NCI-H345 treated with DMSO at 0.1 percent for 48 hours (cell line): ENCODE data around the gene AHNAK2.
A peak's percentile ranks its signal among the peaks of the same experiment; 100 is the strongest.

Experiments
- DNase-seq: peaks from one replicate; lab custom pipeline; 2025; ENCODE audit not compliant: unreplicated experiment; lab: John Stamatoyannopoulos, UW

Gene AHNAK2

DNA sequence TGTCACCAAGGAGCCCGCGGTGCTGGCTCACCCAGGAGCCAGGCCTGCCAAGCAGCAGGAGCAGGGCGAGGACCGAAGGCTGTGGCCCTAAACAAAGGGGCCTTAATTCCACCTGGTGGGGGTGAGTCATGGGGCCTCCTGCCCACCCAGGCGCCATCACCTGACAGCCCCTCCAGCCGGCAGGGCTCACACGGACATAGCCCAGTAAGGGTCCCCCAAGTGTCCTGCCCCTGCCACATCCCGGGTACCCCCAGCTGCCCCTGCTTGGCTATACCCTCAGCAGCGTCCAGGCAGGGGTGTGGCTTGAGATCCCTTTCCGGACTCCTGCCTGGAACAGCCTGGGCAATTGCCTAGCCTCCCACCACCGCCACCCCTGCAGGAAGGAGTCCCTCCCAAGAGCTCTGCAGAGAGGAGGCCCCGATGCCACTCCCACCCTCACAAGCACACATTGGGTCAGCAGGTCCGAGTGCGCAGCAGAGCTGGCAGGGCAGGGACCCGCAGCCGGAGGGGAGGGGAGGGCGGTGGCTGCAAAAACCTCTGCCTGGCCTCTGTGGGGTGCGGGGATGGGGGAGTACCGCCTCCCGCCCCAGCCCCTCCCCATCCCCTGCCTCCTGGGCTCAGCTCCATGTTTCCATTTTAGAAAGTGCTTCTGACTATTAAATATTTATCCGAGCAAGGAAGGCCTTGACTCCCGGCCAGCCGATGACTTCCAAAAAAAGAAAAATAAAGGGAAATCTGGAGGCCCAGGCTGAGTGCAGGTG, 4.6 kb downstream of the AHNAK2 start:
- DNase-seq = no peak

DNA sequence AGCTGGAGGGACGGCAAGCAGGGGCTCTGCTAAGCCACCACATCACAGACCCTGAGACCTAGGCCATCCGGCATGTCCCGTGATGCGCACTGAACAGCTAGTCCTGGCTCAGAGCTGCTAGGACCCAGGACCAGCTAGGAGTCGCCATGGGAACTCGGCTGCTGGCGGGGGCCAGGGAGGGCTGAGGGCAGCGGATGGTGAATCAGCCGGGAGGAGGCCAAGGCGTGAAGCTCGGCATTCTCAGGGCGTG, 5.1 kb downstream of the AHNAK2 start:
- DNase-seq = no peak

DNA sequence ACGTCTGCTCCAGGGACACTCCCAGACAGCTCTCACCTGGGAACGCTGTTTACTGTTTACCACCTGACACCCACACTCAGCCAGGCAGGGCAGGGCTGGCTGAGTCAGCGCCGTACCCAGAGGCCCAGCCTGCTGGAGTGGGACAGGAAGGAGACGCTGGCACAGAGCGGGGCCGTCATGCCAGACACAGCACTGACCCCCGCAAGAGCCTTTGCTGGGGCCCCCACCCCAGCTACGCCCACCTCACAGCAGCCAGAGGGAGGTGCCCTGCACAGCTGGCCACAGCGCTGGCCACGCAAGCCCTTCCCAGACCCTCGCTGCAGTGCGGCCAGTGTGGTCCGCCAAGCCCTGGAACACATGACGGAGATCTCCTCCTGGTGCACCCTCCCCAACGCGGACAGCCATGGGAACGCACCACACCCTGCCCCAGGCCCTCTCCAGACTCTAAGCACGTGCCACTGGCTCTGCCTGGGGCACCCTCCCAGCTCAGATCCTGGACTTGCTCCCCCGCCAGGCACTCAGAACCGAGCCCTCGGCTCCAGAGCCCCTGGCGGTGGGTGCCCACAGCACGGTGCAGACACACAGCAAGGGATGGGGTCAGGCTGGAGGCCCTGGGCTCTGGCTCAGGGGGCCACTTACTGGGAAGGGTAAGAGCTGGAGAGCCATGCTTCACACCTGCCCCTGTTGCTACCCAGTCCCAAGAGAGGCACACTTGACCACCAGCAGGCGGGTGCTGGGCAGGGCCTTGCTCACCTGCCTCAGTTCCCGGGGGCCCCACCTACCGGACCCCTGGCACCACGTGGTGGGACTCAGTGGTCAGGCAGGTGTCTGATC, 5.7 kb downstream of the AHNAK2 start:
- peak; percentile 61 for DNase-seq

DNA sequence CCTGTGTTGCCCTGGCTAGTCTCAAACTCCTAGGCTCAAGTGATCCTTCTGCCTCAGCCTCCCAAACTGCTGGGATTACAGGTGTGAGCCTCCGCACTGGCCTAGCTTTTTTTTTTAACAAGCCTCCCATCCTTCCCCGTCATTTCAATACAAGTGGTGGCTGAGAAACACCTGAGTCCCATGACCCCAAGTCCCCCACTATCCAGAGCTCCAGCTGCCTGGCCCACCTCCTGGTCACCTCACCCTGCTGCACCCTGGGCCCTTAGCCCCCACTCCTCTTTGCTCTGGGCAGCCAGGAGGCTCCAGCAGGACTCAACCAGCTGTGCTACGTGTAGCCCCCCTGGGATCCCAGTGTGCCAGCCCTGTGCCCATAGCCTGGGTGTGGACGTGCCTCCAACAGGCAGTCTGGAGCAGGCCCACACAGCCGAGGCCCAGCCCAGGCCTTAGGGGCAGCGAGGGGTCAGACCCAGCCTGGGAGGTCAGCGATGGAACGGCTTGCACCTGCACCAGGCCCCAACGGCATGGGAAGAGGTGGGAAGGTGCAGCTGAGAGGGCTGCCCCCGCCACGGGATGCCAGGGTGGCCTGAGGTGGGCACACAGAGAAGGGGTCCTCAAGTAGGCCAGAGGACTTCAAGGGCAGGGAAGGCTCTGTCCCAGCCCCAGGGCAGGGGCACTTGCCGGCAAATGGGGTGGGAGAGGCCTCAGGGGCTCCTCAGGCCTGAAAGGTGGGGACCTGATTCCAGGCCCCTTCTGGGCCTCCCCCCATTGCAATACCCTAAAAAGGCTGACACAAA, 6.5 kb downstream of the AHNAK2 start:
- no peak for DNase-seq

DNA sequence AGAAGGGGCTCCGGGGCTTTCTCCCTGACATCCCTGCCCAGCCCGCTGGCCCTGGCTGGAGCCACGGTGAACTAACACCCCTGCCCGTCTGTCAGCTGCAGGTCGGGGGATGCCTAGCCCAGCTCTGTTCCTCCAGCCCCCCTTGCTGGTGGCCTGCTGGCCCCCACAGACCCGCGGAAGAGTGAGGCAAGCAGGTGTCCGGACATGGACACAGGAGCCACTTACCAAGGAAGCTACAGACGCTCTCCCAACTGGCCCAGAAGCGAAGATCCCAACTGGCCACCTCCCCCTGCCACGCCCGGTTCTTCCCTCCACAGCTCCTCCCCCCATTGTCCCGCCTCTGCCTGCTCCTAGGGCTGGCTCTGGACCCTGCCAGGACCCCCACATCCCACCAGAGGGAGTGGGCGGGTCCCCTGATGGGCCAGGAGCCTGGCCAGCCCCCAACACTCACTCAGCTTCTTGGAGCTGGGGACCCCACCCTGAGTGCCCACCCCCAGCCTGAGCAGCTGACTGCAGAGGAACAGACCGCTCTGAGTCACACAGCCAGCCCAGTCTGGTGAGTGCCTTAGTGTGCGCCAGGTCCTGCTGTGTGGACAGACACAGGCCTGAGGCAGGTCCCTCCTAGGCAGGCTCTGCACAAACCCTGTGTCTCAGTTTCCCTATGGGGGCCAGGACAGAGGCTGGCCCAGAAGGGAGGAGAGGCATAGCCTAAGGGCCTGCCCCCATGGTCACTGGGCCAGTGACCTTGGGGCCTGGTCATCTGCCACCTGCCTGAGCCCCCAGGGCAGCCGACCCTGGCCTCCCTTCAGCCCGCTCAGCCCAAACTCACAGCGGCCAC, 7.7 kb downstream of the AHNAK2 start:
- DNase-seq = no peak

DNA sequence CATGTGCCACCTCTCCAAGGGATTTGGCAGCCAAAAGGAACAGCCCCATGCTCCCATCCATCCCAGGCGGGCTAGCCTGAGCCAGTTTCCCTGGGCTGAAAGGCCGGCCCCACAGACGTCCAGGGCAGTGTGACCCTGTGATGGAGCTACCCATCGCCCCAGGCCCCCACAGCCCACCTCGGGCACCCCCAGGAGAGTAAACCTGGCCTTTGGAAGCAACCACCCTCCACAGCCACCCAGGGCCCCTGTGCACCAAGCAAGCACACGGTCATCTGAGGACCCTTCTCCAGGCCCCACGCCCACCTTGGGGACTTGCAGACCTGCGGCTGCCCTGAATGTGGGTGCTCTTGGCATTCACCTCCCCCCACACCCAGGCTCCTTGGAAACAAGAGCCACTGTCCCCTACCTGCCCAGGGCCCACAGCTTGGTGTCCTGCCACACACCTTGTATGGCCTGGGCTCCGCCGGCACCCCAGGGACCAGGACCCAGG, 8.4 kb downstream of the AHNAK2 start:
- no peak for DNase-seq

DNA sequence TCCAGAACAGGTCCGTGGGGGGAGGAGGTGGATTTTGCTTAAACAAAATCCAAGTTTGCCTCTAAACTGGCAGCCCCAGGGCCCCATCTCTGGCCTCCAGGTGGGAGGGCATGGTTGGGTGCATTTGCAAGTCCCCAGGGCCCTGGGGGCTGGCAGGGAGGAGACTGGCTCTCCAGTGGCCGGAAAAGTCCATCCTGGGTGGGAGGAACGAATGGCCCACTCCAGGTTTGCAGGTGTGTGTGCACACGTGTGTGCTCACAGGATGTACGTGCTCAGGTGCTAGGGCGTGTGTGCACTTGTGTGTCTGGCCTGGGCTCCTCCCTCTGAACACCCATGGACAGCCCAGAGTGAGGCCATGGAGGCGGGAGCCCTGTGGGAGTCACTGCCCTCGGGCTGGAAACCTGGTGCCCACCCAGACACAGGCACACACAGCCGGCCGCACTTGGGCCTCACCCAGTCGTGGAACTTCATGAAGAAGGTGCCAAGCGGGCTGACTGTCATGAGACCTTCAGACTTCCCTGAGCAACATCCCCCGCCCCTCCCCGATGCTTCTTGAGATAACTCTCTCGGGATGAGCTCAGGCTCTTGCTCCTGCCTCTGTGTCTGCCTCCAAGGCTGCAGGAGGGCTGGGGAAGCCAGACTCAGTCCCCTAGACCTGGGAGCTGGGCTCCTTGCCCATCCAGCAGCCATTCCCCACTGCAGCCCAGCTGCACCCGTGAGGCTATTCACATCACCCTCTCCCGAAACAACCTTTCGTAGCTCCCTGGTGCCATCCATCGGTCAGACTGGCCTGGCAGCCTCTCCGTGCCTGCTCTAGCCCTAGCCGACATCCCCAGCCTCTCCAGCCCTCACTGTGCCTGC, 9.4 kb downstream of the AHNAK2 start:
- peak; percentile 44 for DNase-seq

DNA sequence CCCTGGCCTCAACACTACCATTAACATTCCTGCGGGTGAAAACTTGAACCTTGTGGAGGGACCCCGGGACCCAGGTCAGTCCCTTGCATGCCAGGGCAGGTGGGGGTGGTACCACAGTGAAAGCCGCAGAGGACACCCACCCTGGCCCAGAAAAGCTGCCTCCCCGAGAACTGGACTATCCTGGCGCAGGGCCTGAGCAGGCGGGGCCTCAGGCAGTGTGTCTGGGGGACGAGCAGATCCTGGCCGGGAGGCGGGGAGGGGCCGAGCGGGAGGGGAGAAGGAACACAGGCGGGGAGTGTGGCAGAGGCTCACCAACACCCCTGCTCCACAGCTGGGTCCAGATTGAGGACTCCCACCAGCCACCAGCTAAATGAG, 10.0 kb downstream of the AHNAK2 start:
- peak; percentile 36 for DNase-seq

DNA sequence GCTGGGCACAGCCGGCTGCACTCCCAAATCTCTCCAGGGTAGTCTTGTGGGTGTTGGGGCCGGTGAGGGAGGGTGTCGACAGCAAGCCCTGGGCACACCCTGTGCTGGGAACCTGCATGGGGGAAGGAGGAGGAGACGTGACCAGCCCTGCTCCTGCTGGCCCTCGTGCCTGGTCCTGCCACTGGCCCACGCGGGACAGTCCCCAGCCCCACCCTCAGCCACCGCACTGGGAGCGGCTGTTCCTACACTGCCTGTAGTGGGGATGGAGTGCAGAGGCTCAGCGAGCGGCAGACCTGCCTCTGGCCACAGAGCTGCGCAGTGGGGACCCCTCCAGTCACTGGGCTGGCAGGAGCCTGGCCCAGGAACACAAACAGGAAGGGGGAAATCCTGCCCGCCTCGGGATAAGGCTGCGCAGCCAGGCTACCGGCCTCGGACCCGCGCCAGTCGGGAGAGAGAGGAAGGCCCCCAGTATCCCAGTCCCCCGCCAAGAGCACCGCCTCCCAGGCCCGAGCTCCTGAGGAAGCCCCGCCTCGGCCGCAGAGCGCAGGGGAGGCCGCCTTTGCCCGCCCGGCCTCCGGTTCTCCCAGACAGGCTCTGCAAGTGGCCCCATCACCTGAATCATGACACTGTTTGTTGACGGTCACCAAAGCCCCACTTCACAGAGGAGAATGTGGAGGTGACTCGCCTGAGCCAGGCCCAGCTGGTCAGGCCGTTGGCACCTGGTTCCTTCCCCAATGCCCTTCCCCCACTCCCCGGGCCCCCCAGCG, 10.6 kb downstream of the AHNAK2 start:
- DNase-seq = peak; percentile 36

DNA sequence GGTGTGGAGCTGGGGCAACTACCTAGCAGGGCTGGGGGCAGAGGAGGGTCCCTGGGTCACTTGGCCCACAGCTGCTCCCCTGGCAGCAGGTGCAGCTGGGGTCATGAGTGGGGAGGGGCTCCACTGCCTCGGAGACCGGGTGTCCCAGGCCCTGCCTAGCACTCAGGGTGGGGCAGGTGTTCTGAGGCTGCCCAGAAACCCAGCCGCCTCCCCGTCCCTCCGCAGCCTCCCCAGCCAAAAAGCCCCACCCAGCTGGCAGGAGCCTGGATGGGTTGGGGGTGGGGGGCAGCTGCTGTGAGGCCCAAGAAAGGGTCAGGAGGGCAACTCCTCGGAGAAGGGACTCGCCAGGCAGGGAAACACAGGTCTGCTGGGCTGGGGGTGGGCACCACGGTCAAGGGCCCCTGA, 11.2 kb downstream of the AHNAK2 start:
- no peak for DNase-seq

DNA sequence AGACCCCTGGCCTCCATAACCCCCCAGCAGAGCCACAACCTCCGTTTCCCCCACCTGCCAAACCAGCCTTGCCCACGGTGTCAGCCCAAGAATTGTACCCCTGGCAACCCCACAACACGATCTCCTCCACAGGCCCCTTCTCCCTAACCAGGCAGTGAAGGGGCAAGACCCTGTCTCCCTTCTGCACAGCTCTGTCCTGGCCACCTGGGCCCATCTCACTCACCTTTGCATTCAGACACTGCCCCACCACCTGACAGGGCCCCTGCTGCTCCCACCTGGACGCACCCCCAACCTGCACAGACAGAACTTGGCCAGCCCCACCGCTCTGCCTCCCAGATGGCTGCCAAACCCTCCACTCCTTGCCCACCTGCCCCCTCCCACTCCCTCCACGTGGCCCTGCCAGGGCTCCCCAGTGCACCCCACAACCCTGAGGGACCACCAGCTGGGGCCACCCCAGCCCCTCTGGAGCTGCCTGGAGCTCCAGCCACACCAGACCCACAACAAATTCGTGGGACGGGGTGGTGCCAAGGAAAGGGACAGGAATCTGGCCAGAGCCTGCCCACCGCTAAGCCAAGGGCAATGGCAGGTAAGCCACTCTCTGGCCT, 11.8 kb downstream of the AHNAK2 start:
- DNase-seq = no peak

DNA sequence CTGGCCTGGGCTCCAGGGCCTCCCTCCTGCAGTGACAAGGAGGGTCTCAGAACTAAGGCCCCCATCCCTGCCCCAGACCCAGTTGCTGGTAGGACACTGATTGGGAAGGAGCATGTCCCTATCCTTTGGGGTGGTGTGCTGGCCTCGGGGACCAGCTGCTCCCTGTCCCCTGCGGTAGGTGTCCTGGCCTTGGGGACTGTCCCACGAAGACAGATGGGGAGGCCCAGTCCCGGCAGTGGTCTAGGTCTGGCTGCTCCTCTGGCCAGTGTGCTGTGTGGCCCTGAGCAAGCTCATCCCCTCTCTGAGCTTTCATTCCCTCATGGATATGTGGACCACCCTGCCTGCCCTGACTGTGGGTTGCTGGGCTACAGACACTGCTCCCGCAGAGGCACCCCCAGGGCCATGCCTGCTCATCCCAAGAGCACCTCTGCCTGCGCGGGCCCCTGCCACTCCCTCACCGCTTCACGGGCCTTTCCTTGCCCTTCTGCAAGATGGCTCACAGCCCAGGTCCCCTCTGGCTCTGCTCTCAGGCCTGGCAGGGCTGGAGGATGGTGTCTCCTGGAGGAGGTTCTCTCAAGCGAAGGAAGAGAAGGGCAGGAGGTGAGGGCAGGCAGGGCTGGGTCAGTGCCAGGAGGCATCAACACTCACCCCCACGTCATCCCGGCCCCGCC, 12.5 kb downstream of the AHNAK2 start:
- no peak for DNase-seq

DNA sequence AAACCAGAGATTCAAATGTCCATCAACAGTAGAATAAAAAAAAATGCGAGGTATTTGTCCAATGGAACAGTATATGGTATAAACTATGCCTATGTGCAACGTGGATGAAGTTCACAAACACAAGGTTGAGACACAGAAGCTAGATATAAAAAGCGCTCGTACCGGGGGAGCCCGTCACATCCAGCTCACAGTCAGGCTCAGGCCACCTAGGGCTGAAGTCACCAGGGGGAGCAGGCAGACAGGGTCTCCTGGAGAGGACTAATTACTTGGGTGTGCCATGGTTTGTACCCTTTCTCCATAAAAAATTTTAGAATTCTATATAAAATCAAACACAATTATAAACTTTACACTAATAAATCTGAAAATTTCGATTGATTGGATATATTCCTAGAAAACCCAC, 13.6 kb downstream of the AHNAK2 start:
- DNase-seq = no peak

DNA sequence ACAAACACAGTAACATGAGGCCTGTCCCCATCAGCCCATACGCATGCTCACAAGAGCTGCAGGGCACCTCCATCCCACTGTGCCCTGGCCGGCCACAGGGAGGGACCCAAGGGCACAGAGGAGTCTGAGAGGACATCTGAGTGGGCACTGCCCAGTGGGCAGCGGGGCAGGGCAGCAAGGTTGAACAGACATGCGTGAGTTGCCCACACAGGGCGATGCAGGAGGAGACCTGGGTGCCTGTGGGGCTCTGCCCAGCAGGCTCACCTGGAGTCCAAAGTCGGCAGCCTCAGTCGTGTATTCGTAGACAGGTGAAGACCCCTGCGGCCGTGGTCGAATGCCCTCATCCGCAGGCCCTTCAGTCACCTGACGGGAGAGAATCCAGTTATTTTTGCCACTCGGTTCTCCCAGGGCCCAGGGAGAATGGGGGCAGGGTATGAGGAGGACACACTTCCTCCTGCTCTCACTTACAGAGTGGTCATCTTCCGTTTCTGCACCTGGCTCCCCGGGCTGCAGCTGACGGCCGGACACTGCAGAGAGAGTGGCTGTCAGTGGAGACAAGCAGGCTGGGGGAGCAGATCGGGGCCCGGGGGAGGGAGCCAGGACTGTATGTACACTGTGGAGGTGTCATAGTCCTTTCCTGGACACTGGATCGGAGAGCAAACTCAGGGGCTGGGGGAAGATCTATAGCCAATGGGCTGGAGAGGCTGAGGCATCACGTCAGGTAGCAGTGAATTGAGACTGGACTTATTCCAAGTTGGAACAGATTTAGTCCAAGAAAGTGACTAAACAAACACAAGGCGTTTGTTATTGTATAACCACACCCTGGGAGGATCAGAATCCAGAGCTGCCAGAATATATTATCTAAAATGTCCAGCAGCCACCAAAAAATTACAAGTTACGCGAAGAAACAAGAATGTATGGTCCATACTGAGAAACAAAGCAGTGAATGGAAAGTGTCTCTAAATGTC, 20.7 kb downstream of the AHNAK2 start:
- DNase-seq = no peak

DNA sequence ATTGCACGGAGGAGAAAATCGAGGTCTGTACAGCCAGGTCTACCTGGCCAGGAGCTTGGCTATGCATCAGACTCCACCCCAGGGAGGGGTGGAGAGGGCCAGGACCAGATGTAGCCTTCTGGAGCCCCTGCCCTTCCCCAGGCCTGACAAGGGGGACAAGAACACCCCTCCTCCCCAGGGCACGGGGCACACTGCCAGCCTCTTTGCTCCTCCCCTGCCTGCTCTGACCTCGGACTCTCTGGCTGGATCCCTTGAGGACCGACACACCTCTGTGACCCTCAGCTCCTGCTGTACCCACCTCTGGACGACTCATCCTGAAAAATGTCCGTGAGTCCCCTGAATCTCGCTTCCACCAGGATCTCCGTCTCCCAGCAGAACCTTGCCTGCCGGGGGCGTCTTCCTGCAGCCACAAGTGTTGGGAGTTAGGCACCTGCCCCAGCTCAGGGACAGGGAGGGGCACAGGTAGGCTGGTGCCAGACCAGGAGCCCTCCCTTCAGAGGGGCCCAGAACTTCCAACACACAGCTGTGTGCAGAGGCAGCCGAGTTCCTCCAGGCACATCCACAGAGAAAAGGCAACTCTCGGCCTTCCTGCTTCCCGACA, 21.8 kb downstream of the AHNAK2 start:
- no peak for DNase-seq

DNA sequence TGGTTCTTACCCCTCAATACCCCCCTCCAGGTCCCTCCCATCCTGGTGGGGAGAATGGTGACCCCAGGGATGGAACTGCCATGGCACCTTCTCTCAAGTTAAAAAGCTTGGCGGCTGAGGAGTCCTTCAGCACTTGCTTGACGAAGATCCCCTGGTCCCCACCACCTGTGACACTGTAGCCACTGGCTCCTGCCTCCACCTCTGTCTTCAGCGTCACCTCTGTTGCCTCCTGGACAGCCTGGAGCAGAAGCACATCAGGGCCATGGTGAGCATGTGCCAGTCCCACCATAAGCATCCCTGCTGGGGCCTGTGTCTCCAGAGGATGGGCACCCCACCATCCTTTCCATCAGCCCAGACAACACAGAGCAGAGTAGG, 22.8 kb downstream of the AHNAK2 start:
- no peak for DNase-seq
